Panc1 (cell line): ENCODE results near the gene TRIM59. TPM values are rescaled to one million over a fixed set of nuclear protein-coding genes. Genes with fewer than 3 reads are reported as not detected.

Source experiments
- ATAC-seq: fragments of 200-7000 bp; cut with Tn5 transposase; 2 replicates; pipeline ENCODE4 v1.9.1; 2020; ENCODE audit warnings: mild to moderate bottlenecking, moderate library complexity
- BruUV-seq: library from RNA; stranded (reverse); fragments of 400-500 nt; replicated peaks from 2 replicates; lab custom pipeline; 2021; lab: Mats Ljungman, UMichigan
- CTCF ChIA-PET: fragments of 300-600 bp; sonication (Branson Sonifier 250); formaldehyde crosslinking; loops from one replicate; lab custom pipeline; 2022; ENCODE audit warnings: antibody characterized with exemption; lab: Charles Lee
- POLR2A ChIA-PET: fragments of 300-600 bp; sonication (Branson Sonifier 250); formaldehyde crosslinking; loops from one replicate; lab custom pipeline; 2022; ENCODE audit warnings: antibody characterized with exemption; lab: Charles Lee
- DNase-seq: peaks from one replicate; pipeline ENCODE4 v3.0.0-alpha.2; 2010; ENCODE audit warnings: low read depth, low spot score
- H3K27ac ChIP-seq: 2 replicates; pipeline ENCODE4 v1.5.1; 2011; ENCODE audit warnings: mild to moderate bottlenecking, low read length, inconsistent platforms
- H3K27me3 ChIP-seq: fragments of 200-500 bp; sonication (Bioruptor generic); 2 replicates; pipeline ENCODE4 v1.6.0; 2014; ENCODE audit warnings: low read length, inconsistent platforms; ENCODE audit not compliant: control insufficient read depth, insufficient read depth
- H3K36me3 ChIP-seq: fragments of 200-500 bp; sonication (Bioruptor generic); 2 replicates; pipeline ENCODE4 v1.5.1; 2014; ENCODE audit warnings: inconsistent platforms, mild to moderate bottlenecking, low read length, moderate library complexity; ENCODE audit not compliant: control insufficient read depth, insufficient read depth
- H3K4me1 ChIP-seq: 2 replicates; pipeline ENCODE4 v1.5.1; 2011; ENCODE audit warnings: inconsistent platforms, mild to moderate bottlenecking, low read length, moderate library complexity; ENCODE audit not compliant: control insufficient read depth, insufficient read depth
- H3K4me3 ChIP-seq, 2 experiments: 2 replicates each; pipeline ENCODE4 v1.5.1; 2011 to 2012; ENCODE audit warnings: low read depth in 2 of 2, low read length in 2 of 2, mild to moderate bottlenecking in 2 of 2, inconsistent platforms in 1 of 2, moderate library complexity in 1 of 2
- H3K9me3 ChIP-seq: fragments of 200-500 bp; sonication (Bioruptor generic); 2 replicates; pipeline ENCODE4 v1.5.1; 2014; ENCODE audit warnings: low read depth, mild to moderate bottlenecking, inconsistent platforms, low read length, moderate library complexity; ENCODE audit not compliant: control insufficient read depth, insufficient read depth
- POLR2AphosphoS5 ChIP-seq: IDR thresholded peaks from 2 replicates; pipeline ENCODE4 v1.6.1; 2012; ENCODE audit warnings: mild to moderate bottlenecking, low read depth, low read length, moderate library complexity
- SIN3A ChIP-seq: IDR thresholded peaks from 2 replicates; pipeline ENCODE4 v1.6.1; 2012; ENCODE audit warnings: low read depth, mild to moderate bottlenecking, low read length, moderate library complexity, borderline replicate concordance; ENCODE audit not compliant: insufficient read depth
- TCF7L2 ChIP-seq: IDR thresholded peaks from 2 replicates; pipeline ENCODE4 v1.6.1; 2011; ENCODE audit warnings: mild to moderate bottlenecking, low read depth, low read length, inconsistent platforms
- in situ Hi-C: cut with HindIII; loops from 2 replicates; pipeline ENCODE4 v1.10.0; 2016; ENCODE audit warnings: low sequenced_read_pairs, low pct_unique_long_range_greater_than_20kb
- intact Hi-C: fragments of 100-400 bp; cut with micrococcal nuclease; formaldehyde crosslinking; loops from one replicate; pipeline ENCODE4 v1.10.0; 2022; ENCODE audit not compliant: unreplicated experiment
- total RNA-seq: library from RNA; stranded (reverse); gene quantifications from one replicate; pipeline ENCODE4 v1.2.1, GENCODE V29; 2021; ENCODE audit not compliant: unreplicated experiment
- TF ChIP-seq, protein P1 (sequence below), 2 experiments: IDR thresholded peaks; 2 replicates each; pipeline ENCODE4 v1.6.1; 2011 to 2012; ENCODE audit warnings: low read depth in 2 of 2, control low read depth in 1 of 2, low read length in 1 of 2, mild to moderate bottlenecking in 1 of 2, moderate library complexity in 1 of 2; ENCODE audit not compliant: insufficient read depth in 1 of 2
- TF ChIP-seq, protein P2 (sequence below): fragments of 450-650 bp; IDR thresholded peaks from 2 replicates; pipeline ENCODE4 v1.5.1; 2017; ENCODE audit warnings: mild to moderate bottlenecking

Gene TRIM59
- total RNA-seq, 1 experiment from 2014 or later: 27.9 TPM

DNA sequence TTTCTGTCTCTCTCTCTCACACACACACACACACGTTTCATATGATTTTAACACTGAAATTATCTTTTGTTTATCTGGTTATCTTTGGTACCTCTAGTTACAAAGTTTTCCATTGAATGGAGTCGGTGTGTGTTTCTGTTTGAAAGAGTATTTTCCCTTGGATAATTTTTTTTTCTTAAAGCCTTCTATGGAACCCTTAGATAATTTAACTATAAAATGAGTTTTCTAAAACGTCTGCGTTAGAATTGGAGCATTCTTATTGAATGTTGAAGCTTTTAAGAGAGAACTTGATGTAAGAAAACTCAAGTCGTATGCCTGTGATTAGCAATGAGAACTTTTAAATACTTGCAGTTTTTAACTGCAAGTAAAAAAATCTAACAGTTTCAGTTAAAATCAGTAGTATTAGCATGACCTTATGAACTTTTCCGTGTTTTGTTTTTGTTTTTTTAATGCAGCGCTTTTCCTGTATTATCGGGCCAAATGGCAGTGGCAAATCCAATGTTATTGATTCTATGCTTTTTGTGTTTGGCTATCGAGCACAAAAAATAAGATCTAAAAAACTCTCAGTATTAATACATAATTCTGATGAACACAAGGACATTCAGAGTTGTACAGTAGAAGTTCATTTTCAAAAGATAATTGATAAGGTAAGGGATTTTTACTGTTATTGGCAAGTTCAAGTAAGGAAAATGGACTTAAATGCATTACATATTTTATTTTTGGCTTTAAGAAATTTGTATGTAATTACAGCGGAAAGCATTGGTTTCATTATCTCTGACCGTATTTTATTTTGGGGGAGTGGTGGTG is 47.2 kb downstream of the TRIM59 start:
- H3K27me3 ChIP-seq: no peaks in the 10 kb centered on the region
- POLR2A ChIA-PET: no interaction called here
- ATAC-seq (no peak), DNase-seq (no peak)
- H3K36me3 ChIP-seq: peaks cover 48% of the 10 kb centered on the region
- peak overlapping the region; percentile 100 for H3K27ac ChIP-seq
- H3K9me3 ChIP-seq: no peaks in the 10 kb centered on the region
- CTCF ChIA-PET: interaction anchor here (1.0 kb wide), 1 partner anchor 11 kb away, joined by 5 read pairs; no protein-coding TSS in a partner anchor
- BruUV-seq: no TSS peak
- TF ChIP-seq, protein P1, sequence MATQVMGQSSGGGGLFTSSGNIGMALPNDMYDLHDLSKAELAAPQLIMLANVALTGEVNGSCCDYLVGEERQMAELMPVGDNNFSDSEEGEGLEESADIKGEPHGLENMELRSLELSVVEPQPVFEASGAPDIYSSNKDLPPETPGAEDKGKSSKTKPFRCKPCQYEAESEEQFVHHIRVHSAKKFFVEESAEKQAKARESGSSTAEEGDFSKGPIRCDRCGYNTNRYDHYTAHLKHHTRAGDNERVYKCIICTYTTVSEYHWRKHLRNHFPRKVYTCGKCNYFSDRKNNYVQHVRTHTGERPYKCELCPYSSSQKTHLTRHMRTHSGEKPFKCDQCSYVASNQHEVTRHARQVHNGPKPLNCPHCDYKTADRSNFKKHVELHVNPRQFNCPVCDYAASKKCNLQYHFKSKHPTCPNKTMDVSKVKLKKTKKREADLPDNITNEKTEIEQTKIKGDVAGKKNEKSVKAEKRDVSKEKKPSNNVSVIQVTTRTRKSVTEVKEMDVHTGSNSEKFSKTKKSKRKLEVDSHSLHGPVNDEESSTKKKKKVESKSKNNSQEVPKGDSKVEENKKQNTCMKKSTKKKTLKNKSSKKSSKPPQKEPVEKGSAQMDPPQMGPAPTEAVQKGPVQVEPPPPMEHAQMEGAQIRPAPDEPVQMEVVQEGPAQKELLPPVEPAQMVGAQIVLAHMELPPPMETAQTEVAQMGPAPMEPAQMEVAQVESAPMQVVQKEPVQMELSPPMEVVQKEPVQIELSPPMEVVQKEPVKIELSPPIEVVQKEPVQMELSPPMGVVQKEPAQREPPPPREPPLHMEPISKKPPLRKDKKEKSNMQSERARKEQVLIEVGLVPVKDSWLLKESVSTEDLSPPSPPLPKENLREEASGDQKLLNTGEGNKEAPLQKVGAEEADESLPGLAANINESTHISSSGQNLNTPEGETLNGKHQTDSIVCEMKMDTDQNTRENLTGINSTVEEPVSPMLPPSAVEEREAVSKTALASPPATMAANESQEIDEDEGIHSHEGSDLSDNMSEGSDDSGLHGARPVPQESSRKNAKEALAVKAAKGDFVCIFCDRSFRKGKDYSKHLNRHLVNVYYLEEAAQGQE (IDR thresholded peaks at IDR 0.05; ENCODE audit: insufficient read depth in 1 of 2, low read depth in 2 of 2, low read length in 1 of 2): no peak
- TF ChIP-seq SIN3A (no peak), TCF7L2 (no peak), POLR2AphosphoS5 (no peak)
- TF ChIP-seq, protein P2, sequence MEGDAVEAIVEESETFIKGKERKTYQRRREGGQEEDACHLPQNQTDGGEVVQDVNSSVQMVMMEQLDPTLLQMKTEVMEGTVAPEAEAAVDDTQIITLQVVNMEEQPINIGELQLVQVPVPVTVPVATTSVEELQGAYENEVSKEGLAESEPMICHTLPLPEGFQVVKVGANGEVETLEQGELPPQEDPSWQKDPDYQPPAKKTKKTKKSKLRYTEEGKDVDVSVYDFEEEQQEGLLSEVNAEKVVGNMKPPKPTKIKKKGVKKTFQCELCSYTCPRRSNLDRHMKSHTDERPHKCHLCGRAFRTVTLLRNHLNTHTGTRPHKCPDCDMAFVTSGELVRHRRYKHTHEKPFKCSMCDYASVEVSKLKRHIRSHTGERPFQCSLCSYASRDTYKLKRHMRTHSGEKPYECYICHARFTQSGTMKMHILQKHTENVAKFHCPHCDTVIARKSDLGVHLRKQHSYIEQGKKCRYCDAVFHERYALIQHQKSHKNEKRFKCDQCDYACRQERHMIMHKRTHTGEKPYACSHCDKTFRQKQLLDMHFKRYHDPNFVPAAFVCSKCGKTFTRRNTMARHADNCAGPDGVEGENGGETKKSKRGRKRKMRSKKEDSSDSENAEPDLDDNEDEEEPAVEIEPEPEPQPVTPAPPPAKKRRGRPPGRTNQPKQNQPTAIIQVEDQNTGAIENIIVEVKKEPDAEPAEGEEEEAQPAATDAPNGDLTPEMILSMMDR: no peak
- peaks cover 25% of the 10 kb centered on the region for H3K4me1 ChIP-seq
- intact Hi-C loops: no loop called here
- peak overlapping the region; percentile 71 to 99 for H3K4me3 ChIP-seq
- in situ Hi-C loops: no loop called here

DNA sequence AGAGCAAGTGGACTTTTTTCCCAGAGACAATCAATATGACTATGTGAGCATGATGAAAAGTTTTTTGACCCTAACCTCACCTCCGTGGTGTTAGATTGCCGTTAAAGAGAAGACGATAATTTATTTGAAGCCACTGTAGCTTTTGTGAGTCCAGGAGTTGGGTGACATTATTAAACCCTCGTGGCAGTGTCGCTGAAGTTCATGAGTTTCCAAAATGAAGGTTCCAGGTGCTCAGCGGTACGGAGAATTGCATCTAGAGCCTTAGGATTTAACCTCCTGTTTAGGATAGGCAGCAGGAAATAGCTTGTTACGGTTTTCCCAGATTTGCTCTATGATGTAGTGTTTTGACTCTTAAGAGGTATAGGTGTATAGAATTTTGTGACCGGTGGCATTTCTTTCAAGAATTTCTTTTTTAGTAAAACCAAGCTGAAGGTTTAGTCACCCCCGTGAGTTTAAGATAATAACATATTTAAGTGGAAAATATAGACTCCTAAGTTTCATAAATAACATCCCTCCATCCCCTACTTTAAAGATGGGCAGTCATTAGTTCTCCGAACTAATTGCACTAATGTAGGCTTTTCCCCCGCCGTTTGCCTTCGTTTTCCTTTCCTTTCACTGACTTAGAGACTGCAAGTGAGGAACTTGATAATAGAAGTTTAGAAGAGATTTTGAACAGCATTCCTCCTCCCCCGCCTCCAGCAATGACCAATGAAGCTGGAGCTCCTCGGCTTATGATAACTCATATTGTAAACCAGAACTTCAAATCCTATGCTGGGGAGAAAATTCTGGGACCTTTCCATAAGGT is 48.1 kb downstream of the TRIM59 start:
- Histone ChIP-seq H3K27me3 (no peaks in the 10 kb centered on the region), H3K4me3 (peak overlapping the region; percentile 71 to 99), H3K36me3 (peaks cover 42% of the 10 kb centered on the region), H3K9me3 (no peaks in the 10 kb centered on the region), H3K27ac (peak overlapping the region; percentile 100), H3K4me1 (peaks cover 25% of the 10 kb centered on the region)
- ATAC-seq: no peak
- ChIA-PET POLR2A (interaction anchor here (0.6 to 0.7 kb wide), 3 partner anchors 15 to 56 kb away, joined by 3 to 4 read pairs (median 3); no protein-coding TSS in a partner anchor), CTCF (interaction anchor here (1.0 kb wide), 1 partner anchor 12 kb away, joined by 5 read pairs; no protein-coding TSS in a partner anchor)
- DNase-seq: no peak
- intact Hi-C loops (no loop called here), in situ Hi-C loops (no loop called here)
- TSS peak; percentile 68 for BruUV-seq
- TF ChIP-seq POLR2AphosphoS5: peak; percentile 29; the same call in 1 of the 2 replicates
- 0 out of 2 replicates have a peak, but pooled peaks have one; percentile 58 for TF ChIP-seq SIN3A
- TF ChIP-seq TCF7L2: no peak
- TF ChIP-seq, protein P1 (IDR thresholded peaks at IDR 0.05; ENCODE audit: insufficient read depth in 1 of 2, low read depth in 2 of 2, low read length in 1 of 2): no peak
